ENCODE results near the gene OLIG3. TPM values are rescaled to one million over a fixed set of nuclear protein-coding genes. Genes with fewer than 3 reads are reported as not detected.

The OLIG3 gene
- total and polyA plus RNA-seq, 2 of the 8 experiments (the other 6 are each of a cell fraction or from before 2014, with no cell fraction given) = 0.60 to 1.3 TPM

DNA sequence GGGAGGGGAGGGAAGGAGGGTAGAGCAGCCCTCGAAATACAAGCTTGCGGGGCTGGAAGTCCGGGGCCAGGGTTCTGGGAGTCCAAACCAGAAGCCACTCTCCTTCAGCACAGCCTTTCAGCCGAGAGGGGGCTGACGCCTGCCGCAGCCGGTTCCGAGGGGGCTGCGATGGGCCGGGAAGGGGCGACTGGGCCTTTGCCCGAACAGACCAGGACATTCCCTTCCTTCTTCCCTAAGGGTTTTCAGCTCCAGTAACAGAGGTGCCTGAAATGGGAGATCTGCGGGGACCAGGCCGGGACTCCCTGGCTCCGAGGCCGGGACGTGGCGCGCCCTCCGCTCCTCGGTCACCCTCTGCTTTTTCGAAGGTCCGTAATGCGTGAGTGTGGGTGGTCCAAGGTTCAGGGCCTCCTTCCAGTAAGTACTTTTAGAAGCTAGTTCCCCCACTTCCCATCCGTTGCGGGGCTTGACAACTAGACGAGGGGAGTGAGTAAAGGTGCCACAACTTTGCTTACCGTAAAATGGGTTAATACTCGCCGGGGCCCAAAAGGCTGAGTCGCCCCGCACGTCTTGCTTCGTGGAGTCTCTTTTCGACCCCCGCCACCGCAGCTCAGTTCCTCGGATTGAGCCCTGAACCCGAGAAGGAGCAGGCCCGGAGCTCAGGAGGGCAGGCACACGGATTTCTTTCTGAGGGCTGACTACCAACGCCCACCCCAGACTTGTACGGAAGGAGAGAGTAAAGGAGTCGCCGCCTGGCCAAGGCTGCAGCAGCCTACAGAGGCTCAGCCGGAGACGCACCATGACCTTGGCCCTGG, 2.9 kb upstream of the OLIG3 start (continued):
- TF ChIP-seq EZH2 (IDR thresholded peaks at IDR 0.05; ENCODE audit: low read depth, low read length, severe bottlenecking) (peak; percentile 91), ASH2L (IDR thresholded peaks at IDR 0.05; ENCODE audit: low read length) (peak; percentile 1), BACH1 (IDR thresholded peaks at IDR 0.05; ENCODE audit: low read length) (no peak), SP1 (IDR thresholded peaks at IDR 0.05; ENCODE audit: low read depth, low read length) (no peak), RNF2 (IDR thresholded peaks at IDR 0.05; ENCODE audit: borderline replicate concordance, low read depth, low read length, missing control alignments, poor library complexity, severe bottlenecking) (peak; percentile 81)
